OCI-LY1 (cell line): ENCODE results near the gene CAMK2A.

ENCODE experiments used
- H2AFZ ChIP-seq: fragments of 200-600 bp; sonication (generic), shearing (Covaris generic); 2 replicates; pipeline ENCODE4 v1.6.0; 2014; ENCODE audit warnings: antibody characterized with exemption, mild to moderate bottlenecking, low read length
- H3F3A ChIP-seq: fragments of 200-600 bp; sonication (generic), shearing (Covaris generic); 2 replicates; pipeline ENCODE4 v1.6.0; 2014; ENCODE audit warnings: mild to moderate bottlenecking, antibody characterized with exemption, low read length, moderate library complexity; ENCODE audit not compliant: insufficient read depth
- H3K27ac ChIP-seq: fragments of 200-600 bp; sonication (generic); 2 replicates; pipeline ENCODE4 v1.5.1; 2014; ENCODE audit warnings: low read length, mixed run types, mild to moderate bottlenecking, low read depth; ENCODE audit not compliant: poor library complexity, severe bottlenecking
- H3K27me3 ChIP-seq: fragments of 200-600 bp; sonication (generic); 2 replicates; pipeline ENCODE4 v1.6.0; 2014; ENCODE audit warnings: antibody characterized with exemption, mild to moderate bottlenecking, low read length, moderate library complexity; ENCODE audit not compliant: insufficient read depth
- H3K36me3 ChIP-seq: fragments of 200-600 bp; sonication (generic); 2 replicates; pipeline ENCODE4 v1.6.1; 2014; ENCODE audit warnings: mild to moderate bottlenecking, antibody characterized with exemption, low read length, moderate library complexity, mixed read lengths; ENCODE audit not compliant: insufficient read depth
- H3K4me1 ChIP-seq: fragments of 200-600 bp; sonication (generic); 2 replicates; pipeline ENCODE4 v1.5.1; 2014; ENCODE audit warnings: mild to moderate bottlenecking, low read length, moderate library complexity; ENCODE audit not compliant: insufficient read depth, severe bottlenecking
- H3K4me2 ChIP-seq: fragments of 200-600 bp; sonication (generic), shearing (Covaris generic); 2 replicates; pipeline ENCODE4 v1.6.1; 2014; ENCODE audit warnings: low read length
- H3K4me3 ChIP-seq: fragments of 200-600 bp; sonication (generic); 2 replicates; pipeline ENCODE4 v1.5.1; 2014; ENCODE audit warnings: low read length, low read depth, mild to moderate bottlenecking, mixed read lengths; ENCODE audit not compliant: poor library complexity, severe bottlenecking
- H3K79me2 ChIP-seq: fragments of 200-600 bp; shearing (Covaris generic); 2 replicates; pipeline ENCODE4 v1.6.1; 2016; ENCODE audit warnings: mixed run types, low read length, mixed read lengths; ENCODE audit not compliant: insufficient read depth
- H3K9ac ChIP-seq: fragments of 200-600 bp; sonication (generic), shearing (Covaris generic); 2 replicates; pipeline ENCODE4 v1.6.1; 2014; ENCODE audit warnings: mild to moderate bottlenecking, low read length, mixed read lengths
- H3K9me2 ChIP-seq: fragments of 200-600 bp; sonication (generic), shearing (Covaris generic); 2 replicates; pipeline ENCODE4 v1.6.1; 2014; ENCODE audit warnings: low read depth, mild to moderate bottlenecking, low read length, mixed read lengths
- H3K9me3 ChIP-seq: fragments of 200-600 bp; shearing (Covaris generic); 2 replicates; pipeline ENCODE4 v1.6.1; 2014; ENCODE audit warnings: low read length, mixed read lengths
- H4K20me1 ChIP-seq: fragments of 200-600 bp; sonication (generic), shearing (Covaris generic); 2 replicates; pipeline ENCODE4 v1.6.0; 2016; ENCODE audit warnings: mild to moderate bottlenecking, low read length; ENCODE audit not compliant: insufficient read depth
- EZH2 ChIP-seq: fragments of 200-600 bp; sonication (generic), shearing (Covaris generic); IDR thresholded peaks from 2 replicates; pipeline ENCODE4 v1.8.0; 2017; ENCODE audit warnings: borderline replicate concordance, mixed run types, mild to moderate bottlenecking, antibody characterized with exemption, low read length, moderate library complexity, mixed read lengths
- TF ChIP-seq, protein P1 (sequence below): fragments of 200-600 bp; sonication (generic), shearing (Covaris generic); IDR thresholded peaks from 2 replicates; pipeline ENCODE4 v1.5.1; 2017; ENCODE audit warnings: mild to moderate bottlenecking, antibody characterized with exemption, low read length, moderate library complexity, mixed read lengths

Gene CAMK2A

DNA sequence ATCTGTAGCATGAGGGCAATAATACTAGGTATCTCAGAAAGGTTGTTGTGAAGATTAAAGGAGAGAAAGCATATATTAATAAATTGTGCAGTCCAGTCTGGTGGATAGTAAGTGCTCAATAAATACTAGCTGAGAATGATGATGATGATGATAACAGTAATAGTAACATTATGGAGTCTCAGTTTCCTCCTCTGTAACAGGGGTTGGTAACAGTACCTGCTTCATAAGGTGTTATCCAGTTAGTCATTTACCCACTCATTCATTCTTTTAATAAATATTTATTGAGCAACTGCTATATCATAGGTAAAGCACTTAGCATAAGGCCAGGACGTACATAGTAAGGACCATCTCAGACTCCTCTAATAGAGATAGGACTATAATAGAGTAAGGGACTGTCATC is 92.1 kb downstream of the CAMK2A start:
- H3F3A ChIP-seq: no peaks in the 10 kb centered on the region
- no peak overlapping the region for H3K4me3 ChIP-seq
- H3K9me2 ChIP-seq: no peaks in the 10 kb centered on the region
- no peak overlapping the region for H3K4me2 ChIP-seq
- H3K9me3 ChIP-seq: no peaks in the 10 kb centered on the region
- no peaks in the 10 kb centered on the region for H3K79me2 ChIP-seq
- no peaks in the 10 kb centered on the region for H3K4me1 ChIP-seq
- H2AFZ ChIP-seq: no peak overlapping the region
- H3K9ac ChIP-seq: no peak overlapping the region
- peaks cover 3% of the 10 kb centered on the region; the same call in 1 of the 2 replicates for H3K27me3 ChIP-seq
- H4K20me1 ChIP-seq: no peaks in the 10 kb centered on the region
- H3K36me3 ChIP-seq: no peaks in the 10 kb centered on the region
- no peak for TF ChIP-seq EZH2
- TF ChIP-seq, protein P1, sequence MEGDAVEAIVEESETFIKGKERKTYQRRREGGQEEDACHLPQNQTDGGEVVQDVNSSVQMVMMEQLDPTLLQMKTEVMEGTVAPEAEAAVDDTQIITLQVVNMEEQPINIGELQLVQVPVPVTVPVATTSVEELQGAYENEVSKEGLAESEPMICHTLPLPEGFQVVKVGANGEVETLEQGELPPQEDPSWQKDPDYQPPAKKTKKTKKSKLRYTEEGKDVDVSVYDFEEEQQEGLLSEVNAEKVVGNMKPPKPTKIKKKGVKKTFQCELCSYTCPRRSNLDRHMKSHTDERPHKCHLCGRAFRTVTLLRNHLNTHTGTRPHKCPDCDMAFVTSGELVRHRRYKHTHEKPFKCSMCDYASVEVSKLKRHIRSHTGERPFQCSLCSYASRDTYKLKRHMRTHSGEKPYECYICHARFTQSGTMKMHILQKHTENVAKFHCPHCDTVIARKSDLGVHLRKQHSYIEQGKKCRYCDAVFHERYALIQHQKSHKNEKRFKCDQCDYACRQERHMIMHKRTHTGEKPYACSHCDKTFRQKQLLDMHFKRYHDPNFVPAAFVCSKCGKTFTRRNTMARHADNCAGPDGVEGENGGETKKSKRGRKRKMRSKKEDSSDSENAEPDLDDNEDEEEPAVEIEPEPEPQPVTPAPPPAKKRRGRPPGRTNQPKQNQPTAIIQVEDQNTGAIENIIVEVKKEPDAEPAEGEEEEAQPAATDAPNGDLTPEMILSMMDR: no peak
- no peak overlapping the region for H3K27ac ChIP-seq

DNA sequence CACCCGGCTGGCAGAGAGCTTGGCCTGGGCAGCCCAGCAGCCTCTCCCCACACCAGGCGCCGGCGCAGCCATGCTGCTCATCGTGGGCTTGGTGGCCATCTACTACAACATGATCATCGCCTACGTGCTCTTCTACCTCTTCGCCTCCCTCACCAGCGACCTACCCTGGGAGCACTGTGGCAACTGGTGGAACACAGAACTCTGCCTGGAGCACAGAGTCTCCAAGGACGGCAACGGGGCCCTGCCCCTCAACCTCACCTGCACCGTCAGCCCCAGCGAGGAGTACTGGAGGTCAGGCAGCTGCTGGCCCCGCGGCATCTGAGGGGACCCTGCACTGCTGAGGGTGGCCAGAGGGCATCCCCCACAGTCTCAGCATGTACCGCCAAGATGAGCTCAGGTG is 92.6 kb downstream of the CAMK2A start:
- Histone ChIP-seq H3K27ac (no peak overlapping the region), H3K4me1 (no peaks in the 10 kb centered on the region), H2AFZ (no peak overlapping the region), H3K4me3 (no peak overlapping the region), H3K27me3 (peaks cover 4% of the 10 kb centered on the region; the same call in 1 of the 2 replicates), H3F3A (no peaks in the 10 kb centered on the region), H3K36me3 (no peaks in the 10 kb centered on the region), H3K4me2 (no peak overlapping the region), H4K20me1 (no peaks in the 10 kb centered on the region), H3K9me2 (no peaks in the 10 kb centered on the region), H3K79me2 (no peaks in the 10 kb centered on the region), H3K9ac (no peak overlapping the region), H3K9me3 (no peaks in the 10 kb centered on the region)
- TF ChIP-seq, protein P1: no peak
- no peak for TF ChIP-seq EZH2

GRCh38 chr5:150196514-150196913 is 93.1 kb downstream of the CAMK2A start:
- Histone ChIP-seq H3K4me1 (no peaks in the 10 kb centered on the region), H3K36me3 (no peaks in the 10 kb centered on the region), H4K20me1 (no peaks in the 10 kb centered on the region), H3F3A (no peaks in the 10 kb centered on the region), H3K9me2 (no peaks in the 10 kb centered on the region), H3K9ac (no peak overlapping the region), H3K4me2 (no peak overlapping the region), H3K9me3 (no peaks in the 10 kb centered on the region), H3K27ac (no peak overlapping the region), H2AFZ (no peak overlapping the region), H3K79me2 (no peaks in the 10 kb centered on the region), H3K4me3 (no peak overlapping the region), H3K27me3 (peaks cover 4% of the 10 kb centered on the region; the same call in 1 of the 2 replicates)
- no peak for TF ChIP-seq EZH2
- TF ChIP-seq, protein P1: no peak
